ENCODE measurements around the gene PBRM1.

DNA sequence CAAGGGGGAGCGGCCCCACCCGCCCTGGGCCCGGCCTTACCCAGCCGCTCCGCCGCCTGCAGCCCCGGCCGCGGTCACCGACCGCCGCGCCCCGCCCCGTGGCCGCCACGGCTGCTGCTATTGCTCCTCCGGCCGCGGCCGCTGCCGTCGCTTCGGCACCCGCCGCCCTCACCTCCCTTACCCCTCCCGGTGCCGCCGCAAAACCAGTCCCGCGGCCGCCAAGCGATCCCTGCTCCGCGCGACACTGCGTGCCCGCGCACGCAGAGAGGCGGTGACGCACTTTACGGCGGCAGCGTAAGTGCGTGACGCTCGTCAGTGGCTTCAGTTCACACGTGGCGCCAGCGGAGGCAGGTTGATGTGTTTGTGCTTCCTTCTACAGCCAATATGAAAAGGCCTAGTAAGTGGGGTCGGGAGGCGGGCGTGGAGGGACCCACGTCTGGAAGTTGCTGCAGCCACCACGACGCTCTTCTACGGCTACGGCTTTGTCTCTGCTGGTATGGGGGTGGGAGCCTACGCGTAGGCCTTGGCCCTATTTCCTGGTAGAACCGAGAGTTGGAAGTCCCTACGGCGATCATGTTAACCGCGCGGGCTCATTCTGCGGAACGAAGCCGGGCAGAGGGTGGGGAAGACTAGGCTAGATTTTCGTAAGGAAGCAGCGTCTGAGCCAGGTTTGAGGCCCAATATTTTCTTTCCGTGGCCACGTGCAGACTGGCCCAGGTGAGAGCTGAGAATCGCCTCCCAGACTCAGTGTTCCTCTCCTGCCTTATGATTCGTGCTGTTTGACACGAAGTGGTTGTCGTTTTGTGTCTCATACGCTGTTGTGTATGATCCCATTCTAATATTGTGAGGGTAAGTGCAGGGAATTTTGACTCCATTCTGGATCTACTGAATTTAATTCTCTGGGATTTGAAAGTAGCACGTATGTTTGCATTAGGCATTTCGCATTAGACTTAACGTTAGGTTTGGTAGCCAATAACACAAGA, at the start of gene PBRM1, which contains the start of gene GNL3:
- TF ChIP-seq, protein P1, sequence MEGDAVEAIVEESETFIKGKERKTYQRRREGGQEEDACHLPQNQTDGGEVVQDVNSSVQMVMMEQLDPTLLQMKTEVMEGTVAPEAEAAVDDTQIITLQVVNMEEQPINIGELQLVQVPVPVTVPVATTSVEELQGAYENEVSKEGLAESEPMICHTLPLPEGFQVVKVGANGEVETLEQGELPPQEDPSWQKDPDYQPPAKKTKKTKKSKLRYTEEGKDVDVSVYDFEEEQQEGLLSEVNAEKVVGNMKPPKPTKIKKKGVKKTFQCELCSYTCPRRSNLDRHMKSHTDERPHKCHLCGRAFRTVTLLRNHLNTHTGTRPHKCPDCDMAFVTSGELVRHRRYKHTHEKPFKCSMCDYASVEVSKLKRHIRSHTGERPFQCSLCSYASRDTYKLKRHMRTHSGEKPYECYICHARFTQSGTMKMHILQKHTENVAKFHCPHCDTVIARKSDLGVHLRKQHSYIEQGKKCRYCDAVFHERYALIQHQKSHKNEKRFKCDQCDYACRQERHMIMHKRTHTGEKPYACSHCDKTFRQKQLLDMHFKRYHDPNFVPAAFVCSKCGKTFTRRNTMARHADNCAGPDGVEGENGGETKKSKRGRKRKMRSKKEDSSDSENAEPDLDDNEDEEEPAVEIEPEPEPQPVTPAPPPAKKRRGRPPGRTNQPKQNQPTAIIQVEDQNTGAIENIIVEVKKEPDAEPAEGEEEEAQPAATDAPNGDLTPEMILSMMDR (IDR thresholded peaks at IDR 0.05): peak in 1 of 4 experiments; percentile 19
- peak; percentile 62 to 90 for TF ChIP-seq POLR2A (IDR thresholded peaks at IDR 0.05)
